Measurements from ENCODE around the gene CACNB4. TPM values are rescaled to one million over a fixed set of nuclear protein-coding genes. Genes with fewer than 3 reads are reported as not detected.

Gene CACNB4
- total RNA-seq, 1 donor from 2014 or later, result 0.14 TPM

DNA sequence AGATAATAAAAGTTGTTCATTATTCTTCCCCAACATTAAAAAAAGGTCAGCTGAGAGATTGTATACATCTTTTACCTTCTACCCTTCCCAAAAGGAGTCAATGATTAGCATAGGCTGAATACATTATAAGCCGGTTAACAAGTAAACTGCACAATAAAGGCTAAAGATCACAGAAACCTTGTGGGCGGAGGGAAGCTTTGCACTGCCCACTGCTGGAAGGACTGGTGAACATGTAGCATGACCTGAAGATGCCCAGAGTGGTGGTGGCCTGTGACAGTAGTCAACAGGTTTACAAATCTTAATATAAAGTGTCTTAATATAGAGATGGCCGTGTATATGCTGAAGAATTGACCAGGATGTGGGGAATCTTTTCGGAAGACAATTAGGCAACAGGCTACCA, 306.3 kb downstream of the CACNB4 start:
- intact Hi-C loops (cut with micrococcal nuclease), result no loop called here

DNA sequence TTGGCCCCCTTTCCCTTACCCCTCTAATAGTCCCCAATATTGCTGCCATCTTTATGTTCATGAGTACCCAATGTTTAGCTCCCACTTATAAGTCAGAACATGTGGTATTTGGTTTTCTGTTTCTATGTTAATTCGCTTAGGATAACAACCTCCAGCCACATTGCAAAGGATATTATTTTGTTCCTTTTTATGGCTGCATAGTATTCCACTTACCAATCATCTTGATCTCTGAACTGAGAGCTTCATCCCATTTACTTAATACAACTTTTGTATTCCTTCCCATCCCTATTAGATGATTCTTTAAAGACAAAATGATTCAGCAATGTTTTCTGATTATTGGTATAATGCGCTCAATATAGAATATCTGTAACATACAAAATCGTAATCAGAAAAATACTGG, 307.3 kb downstream of the CACNB4 start:
- intact Hi-C loops (cut with micrococcal nuclease), result no loop called here

DNA sequence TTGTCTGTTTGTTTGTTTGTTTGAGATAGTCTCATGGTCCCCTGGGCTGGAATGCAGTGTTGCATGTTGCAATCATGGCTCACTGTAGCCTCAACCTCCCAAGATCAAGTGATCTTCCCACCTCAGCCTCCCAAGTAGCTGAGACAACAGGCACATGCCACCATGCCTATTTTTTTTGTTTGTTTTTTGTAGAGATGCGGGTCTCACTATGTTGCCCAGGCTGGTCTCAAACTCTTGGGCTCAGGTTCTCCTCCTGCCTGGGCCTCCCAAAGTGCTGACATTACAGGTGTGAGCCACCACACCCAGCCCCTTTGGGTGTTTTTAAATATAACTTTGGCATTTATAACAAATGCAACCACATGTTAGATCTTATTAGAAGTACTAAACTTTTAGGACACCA, 308.2 kb downstream of the CACNB4 start:
- intact Hi-C loops (cut with micrococcal nuclease), result no loop called here

DNA sequence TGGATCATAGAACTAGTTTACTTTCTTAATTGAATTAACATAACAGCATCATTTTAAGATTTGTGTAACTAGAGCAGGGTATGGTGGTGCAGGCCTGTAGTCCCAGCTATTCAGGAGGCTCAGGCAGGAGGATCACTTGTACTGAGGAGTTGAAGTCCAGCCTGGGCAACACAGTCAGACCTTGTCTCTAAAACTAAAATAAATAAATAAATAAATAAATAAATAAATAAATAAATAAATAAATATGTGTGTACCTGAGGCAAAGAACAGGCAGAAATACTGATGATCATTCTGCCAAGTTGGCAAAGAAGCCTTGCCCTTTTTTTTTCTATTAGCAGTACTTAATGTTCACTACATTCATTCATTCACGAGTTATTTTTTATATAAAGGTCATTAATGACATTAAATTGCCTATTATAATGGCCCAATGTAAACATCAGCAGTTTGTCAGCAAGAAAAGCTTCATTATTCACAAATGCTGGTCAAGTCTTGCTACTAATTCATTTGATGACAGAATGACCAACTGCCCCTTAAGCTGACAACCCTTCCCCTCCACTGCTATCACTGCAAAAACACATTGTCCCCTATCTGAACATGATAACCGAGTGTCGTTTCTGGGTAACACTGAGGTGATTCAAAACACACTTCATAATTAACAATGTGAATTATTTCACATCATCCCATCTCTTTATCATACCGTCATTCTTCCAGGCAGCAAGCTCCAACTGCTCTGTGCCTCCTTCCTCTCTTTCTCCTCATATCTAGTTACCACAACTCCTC, 309.6 kb downstream of the CACNB4 start:
- intact Hi-C loops (cut with micrococcal nuclease), result no loop called here

- intact Hi-C loops (cut with micrococcal nuclease), result no loop called here
Observed at GRCh38 chr2:151786483-151786882, 312.4 kb downstream of the CACNB4 start.

DNA sequence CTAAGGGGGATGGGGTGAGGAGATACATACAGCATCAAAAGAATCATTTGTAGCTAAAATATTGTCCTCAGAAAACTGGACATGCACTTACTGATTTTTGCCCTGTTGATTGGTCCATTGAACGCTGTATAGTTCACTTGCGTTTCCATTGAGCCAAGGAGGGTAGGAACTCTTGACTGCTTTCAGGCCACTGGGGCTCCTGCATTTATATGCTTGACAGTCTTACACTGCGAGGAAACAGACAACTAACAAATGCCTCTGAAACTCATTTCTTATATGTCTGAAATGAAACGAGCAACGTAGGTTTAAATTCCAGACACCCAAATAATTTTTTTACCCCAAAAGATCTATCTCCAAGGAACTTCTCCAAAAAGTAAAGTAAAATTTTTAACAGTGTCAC, 312.8 kb downstream of the CACNB4 start:
- intact Hi-C loops (cut with micrococcal nuclease), result no loop called here

DNA sequence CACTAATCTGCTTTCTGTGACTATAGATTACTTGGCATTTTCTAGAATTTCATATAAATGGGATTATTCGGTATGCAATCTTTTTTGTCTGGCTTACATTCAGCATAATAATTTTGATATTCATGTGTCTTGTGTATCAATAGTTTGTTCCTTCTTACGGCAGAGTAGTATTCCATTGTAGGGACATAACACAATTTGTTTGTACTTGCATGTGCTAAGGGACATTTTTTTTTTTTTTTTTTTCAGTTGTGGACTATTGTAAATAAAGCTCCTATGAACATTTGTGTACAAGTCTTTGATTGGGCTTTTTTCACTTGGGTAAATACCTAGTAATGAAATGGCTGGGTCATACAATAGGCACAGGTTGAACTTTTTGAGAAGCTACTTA, 315.7 kb downstream of the CACNB4 start:
- intact Hi-C loops (cut with micrococcal nuclease), result no loop called here

Other genes with a start within 250 kb of the CACNB4 start
- gene STAM2, start 76.7 kb upstream of the CACNB4 start, total RNA-seq, result 17.9 and 19.7 TPM in 2 replicates
- gene FMNL2, start 236.1 kb upstream of the CACNB4 start, total RNA-seq, result 1.2 and 1.5 TPM in 2 replicates

All from T-helper 2 cell treated with Interferon-gamma antibody and Interleukin-4, amounts not matched to agents 100 ng/mL and 5 ng/mL, for 36 hours (primary cell).